Measurements from ENCODE around the gene RUNX3. TPM values are rescaled to one million over a fixed set of nuclear protein-coding genes. Genes with fewer than 3 reads are reported as not detected.

The RUNX3 gene
- total and polyA plus RNA-seq, 2 donors (not counting 3 experiments of a cell fraction or from before 2014, with no cell fraction given) = not detected

DNA sequence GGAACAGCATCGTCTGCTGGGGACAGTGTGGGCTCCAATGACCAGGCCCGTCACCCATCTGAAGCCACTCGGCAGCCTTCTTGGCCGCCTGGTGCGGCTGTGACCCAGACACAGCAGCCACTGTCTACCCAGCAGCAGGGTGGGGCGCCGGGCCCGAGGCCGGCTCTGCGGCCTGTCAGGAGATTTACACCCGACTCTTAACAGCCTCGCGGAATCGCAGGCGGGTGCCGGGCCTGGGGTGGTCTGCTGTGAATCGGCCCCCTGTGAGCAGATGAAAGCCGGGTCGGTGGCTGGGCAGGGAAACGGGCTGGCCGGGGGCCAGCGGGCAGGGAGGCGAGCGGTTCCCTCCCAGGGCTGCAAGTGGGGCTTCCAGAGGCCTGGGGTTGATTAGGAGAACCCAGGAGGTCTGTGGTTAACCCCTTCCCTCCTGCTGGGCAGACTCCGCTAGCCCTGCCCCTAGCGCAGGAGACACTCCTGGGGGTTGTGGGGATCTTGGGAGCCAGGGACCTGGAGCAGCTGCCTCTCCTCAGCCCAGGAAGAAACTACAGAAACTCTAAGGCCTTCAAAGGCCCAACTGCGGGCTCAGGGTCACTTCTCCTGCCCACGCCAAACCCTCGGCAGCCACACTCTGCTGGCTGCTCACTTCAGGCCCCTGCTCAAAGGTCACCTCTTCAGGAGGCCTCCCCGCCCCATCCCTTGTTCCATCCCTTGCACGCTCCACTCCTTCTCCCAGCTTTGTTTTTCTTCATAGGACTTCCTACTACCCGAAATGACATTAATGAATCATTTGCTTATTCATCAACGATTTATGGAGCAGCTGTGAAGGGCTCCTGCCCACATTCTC, 15.6 kb downstream of the RUNX3 start:
- H3K79me2 ChIP-seq (ENCODE audit: control insufficient read depth, insufficient read depth, low read length) = no peaks in the 10 kb centered on the region
- BruUV-seq (replicated peaks) = no TSS peak
- H3K36me3 ChIP-seq (ENCODE audit: control insufficient read depth in 2 of 2, extremely low read depth in 1 of 2, insufficient read depth in 2 of 2, low read length in 2 of 2) = no peaks in the 10 kb centered on the region
- TF ChIP-seq FOS (IDR thresholded peaks at IDR 0.05; ENCODE audit: borderline replicate concordance, insufficient read depth, low read length) = no peak
- no peak for TF ChIP-seq JUN (IDR thresholded peaks at IDR 0.05; ENCODE audit: borderline replicate concordance, insufficient read depth, insufficient read length, low read depth)
- TF ChIP-seq, protein P1, sequence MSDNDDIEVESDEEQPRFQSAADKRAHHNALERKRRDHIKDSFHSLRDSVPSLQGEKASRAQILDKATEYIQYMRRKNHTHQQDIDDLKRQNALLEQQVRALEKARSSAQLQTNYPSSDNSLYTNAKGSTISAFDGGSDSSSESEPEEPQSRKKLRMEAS (IDR thresholded peaks at IDR 0.05; ENCODE audit: insufficient read depth, insufficient read length) = no peak
- H3K4me1 ChIP-seq (ENCODE audit: control insufficient read depth, extremely low read depth, insufficient read depth, low read length) = no peaks in the 10 kb centered on the region
- H4K20me1 ChIP-seq (replicated peaks; ENCODE audit: control insufficient read depth, extremely low read depth, insufficient read depth, low read length) = no peaks in the 10 kb centered on the region
- H3K9me3 ChIP-seq (replicated peaks; ENCODE audit: control insufficient read depth, insufficient read depth, low read length) = no peaks in the 10 kb centered on the region
- ChIA-PET CTCF (no interaction called here), POLR2A (interaction anchor here (0.6 kb wide), 1 partner anchor 13 kb away, joined by 3 read pairs; no protein-coding TSS in a partner anchor)
- FAIRE-seq (no peak), DNase-seq (ENCODE audit: low read depth, low spot score) (no peak)
- no peak overlapping the region for H3K27ac ChIP-seq (ENCODE audit: insufficient read depth, low read depth, low read length)
- no peak overlapping the region for H2AFZ ChIP-seq (ENCODE audit: low read depth, low read length)
- no peaks in the 10 kb centered on the region for H3K9me1 ChIP-seq (replicated peaks; ENCODE audit: control insufficient read depth, extremely low read depth, insufficient read depth, low read length)
- no peak overlapping the region for H3K4me2 ChIP-seq (ENCODE audit: insufficient read depth, low read length)
- no peak overlapping the region for H3K4me3 ChIP-seq (replicated peaks in 1 of 3; ENCODE audit: insufficient read depth in 1 of 3, low read depth in 1 of 3, low read length in 3 of 3)
- no peak overlapping the region for H3K9ac ChIP-seq (replicated peaks; ENCODE audit: extremely low read depth, insufficient read depth, low read length)
- no peaks in the 10 kb centered on the region for H3K27me3 ChIP-seq (ENCODE audit: control insufficient read depth in 2 of 2, insufficient read depth in 2 of 2, low read length in 2 of 2)
- dilution Hi-C loops (cut with MboI; ENCODE audit: extremely low pct_ligation_motif_present, low sequenced_read_pairs) = no loop called here
- intact Hi-C loops (cut with micrococcal nuclease) = no loop called here

DNA sequence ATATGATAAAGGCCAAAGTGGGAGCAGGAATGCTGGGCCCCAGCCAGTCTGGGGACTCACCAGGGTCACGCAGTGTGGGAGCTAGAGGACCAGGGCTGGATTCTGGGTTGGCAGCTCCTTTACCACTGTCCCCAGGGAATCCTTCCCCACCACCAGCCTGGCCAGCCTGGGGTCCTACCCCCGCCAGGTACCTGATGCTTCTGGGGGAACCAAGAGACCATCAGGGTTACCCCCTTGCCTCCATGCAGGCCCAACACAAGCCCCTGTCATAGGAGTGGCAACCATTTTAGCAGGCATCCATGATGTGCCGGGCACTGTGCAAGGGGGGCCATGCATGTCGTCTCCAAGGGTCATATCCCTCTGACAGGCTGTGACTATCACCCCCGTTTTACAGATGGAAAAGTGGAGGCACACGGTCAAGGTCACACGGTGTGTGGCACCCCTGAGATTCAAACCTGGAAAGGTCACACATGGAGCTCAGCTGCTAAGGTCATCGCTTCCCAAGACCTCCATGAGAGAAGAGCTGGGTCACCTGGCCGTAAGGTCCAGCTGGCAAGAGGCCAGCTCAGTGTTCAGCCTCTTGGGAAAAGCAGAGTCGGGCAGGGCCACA, 16.4 kb downstream of the RUNX3 start:
- TF ChIP-seq, protein P1 (IDR thresholded peaks at IDR 0.05; ENCODE audit: insufficient read depth, insufficient read length) = no peak
- no peak for TF ChIP-seq POLR2AphosphoS5 (IDR thresholded peaks at IDR 0.05; ENCODE audit: insufficient read depth, low read depth, low read length)
- TF ChIP-seq CTCF (IDR thresholded peaks at IDR 0.05; ENCODE audit: extremely low read depth in 1 of 2, insufficient read depth in 1 of 2, low read depth in 1 of 2, low read length in 2 of 2) = no peak
- TF ChIP-seq POLR2A (IDR thresholded peaks at IDR 0.05; ENCODE audit: low read depth, low read length) = no peak
- TF ChIP-seq FOS (IDR thresholded peaks at IDR 0.05; ENCODE audit: borderline replicate concordance, insufficient read depth, low read length) = no peak
- TF ChIP-seq EZH2 (IDR thresholded peaks at IDR 0.05; ENCODE audit: borderline replicate concordance, low read depth, low read length, severe bottlenecking) = no peak
- no peak for TF ChIP-seq JUN (IDR thresholded peaks at IDR 0.05; ENCODE audit: borderline replicate concordance, insufficient read depth, insufficient read length, low read depth)
- TF ChIP-seq MYC (IDR thresholded peaks at IDR 0.05; ENCODE audit: low read depth, low read length) = no peak
- TF ChIP-seq GATA2 (IDR thresholded peaks at IDR 0.05; ENCODE audit: insufficient read depth, insufficient read length, low read depth, low read length) = no peak
- no peak overlapping the region for H3K27ac ChIP-seq (ENCODE audit: insufficient read depth, low read depth, low read length)
- no peaks in the 10 kb centered on the region for H4K20me1 ChIP-seq (replicated peaks; ENCODE audit: control insufficient read depth, extremely low read depth, insufficient read depth, low read length)
- H3K9me1 ChIP-seq (replicated peaks; ENCODE audit: control insufficient read depth, extremely low read depth, insufficient read depth, low read length) = no peaks in the 10 kb centered on the region
- no peak overlapping the region for H3K9ac ChIP-seq (replicated peaks; ENCODE audit: extremely low read depth, insufficient read depth, low read length)
- ChIA-PET CTCF (interaction anchor here (0.9 to 1.2 kb wide), 2 partner anchors 13 to 1622 kb away, joined by 3 to 4 read pairs; no protein-coding TSS in a partner anchor), POLR2A (no interaction called here)
- no peaks in the 10 kb centered on the region for H3K79me2 ChIP-seq (ENCODE audit: control insufficient read depth, insufficient read depth, low read length)
- H3K4me2 ChIP-seq (ENCODE audit: insufficient read depth, low read length) = no peak overlapping the region
- H3K27me3 ChIP-seq (ENCODE audit: control insufficient read depth in 2 of 2, insufficient read depth in 2 of 2, low read length in 2 of 2) = no peaks in the 10 kb centered on the region
- dilution Hi-C loops (cut with MboI; ENCODE audit: extremely low pct_ligation_motif_present, low sequenced_read_pairs) = no loop called here
- no TSS peak for BruUV-seq (replicated peaks)
- no peaks in the 10 kb centered on the region for H3K9me3 ChIP-seq (replicated peaks; ENCODE audit: control insufficient read depth, insufficient read depth, low read length)
- H3K4me3 ChIP-seq (replicated peaks in 1 of 3; ENCODE audit: insufficient read depth in 1 of 3, low read depth in 1 of 3, low read length in 3 of 3) = no peak overlapping the region
- no peaks in the 10 kb centered on the region for H3K4me1 ChIP-seq (ENCODE audit: control insufficient read depth, extremely low read depth, insufficient read depth, low read length)
- intact Hi-C loops (cut with micrococcal nuclease) = no loop called here
- H2AFZ ChIP-seq (ENCODE audit: low read depth, low read length) = no peak overlapping the region
- no peaks in the 10 kb centered on the region for H3K36me3 ChIP-seq (ENCODE audit: control insufficient read depth in 2 of 2, extremely low read depth in 1 of 2, insufficient read depth in 2 of 2, low read length in 2 of 2)
- DNase-seq (ENCODE audit: low read depth, low spot score) (no peak), FAIRE-seq (no peak)
